ENCODE data around the gene VAV2.

Gene VAV2

DNA sequence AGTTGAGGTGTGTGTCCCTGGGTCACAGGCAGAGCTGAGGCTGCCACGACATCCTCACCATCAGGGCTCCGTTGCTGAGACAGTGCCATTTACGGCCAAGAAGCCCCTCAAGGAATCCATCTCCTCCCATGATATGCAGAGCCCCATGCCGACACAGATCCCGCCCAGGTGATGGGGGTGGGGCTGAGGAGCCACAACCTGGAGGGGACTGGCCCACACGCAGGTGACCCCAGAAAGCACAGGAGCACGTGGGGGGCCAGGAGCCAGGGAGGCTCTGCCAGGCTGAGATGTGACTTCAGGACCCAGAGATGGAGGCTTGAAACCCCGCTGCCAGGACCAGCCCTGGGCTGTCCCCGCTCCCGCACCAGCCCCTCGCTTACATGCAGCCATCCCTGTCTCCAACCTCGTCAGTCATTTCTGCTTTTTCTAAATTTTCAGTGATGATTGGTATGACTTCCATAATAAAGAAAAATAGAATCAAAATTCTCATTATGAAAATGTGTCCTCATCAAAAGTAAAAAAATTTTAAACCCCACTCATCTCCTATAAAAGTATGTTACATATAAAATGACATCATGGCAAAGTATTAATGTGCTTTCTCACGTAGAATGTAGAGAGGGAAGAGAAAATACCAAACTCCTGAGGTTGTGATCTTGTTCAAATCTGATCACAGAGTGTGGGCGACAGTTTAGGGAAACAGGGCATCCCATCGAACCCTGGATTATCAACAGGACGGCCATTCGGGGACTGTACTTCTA lies 155.9 kb downstream of the VAV2 start:
- H3K4me3 ChIP-seq (replicated peaks; ENCODE audit: low read depth, low read length), result no peak overlapping the region
- TF ChIP-seq, protein P1, sequence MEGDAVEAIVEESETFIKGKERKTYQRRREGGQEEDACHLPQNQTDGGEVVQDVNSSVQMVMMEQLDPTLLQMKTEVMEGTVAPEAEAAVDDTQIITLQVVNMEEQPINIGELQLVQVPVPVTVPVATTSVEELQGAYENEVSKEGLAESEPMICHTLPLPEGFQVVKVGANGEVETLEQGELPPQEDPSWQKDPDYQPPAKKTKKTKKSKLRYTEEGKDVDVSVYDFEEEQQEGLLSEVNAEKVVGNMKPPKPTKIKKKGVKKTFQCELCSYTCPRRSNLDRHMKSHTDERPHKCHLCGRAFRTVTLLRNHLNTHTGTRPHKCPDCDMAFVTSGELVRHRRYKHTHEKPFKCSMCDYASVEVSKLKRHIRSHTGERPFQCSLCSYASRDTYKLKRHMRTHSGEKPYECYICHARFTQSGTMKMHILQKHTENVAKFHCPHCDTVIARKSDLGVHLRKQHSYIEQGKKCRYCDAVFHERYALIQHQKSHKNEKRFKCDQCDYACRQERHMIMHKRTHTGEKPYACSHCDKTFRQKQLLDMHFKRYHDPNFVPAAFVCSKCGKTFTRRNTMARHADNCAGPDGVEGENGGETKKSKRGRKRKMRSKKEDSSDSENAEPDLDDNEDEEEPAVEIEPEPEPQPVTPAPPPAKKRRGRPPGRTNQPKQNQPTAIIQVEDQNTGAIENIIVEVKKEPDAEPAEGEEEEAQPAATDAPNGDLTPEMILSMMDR (IDR thresholded peaks at IDR 0.05; ENCODE audit: low read depth, low read length, missing control alignments), result no peak
- no peak for DNase-seq (ENCODE audit: extremely low read depth, low read depth)

GRCh38 chr9:133835262-133835901 lies 156.7 kb downstream of the VAV2 start:
- H3K4me3 ChIP-seq (replicated peaks; ENCODE audit: low read depth, low read length), result no peak overlapping the region
- TF ChIP-seq, protein P1 (IDR thresholded peaks at IDR 0.05; ENCODE audit: low read depth, low read length, missing control alignments), result no peak
- no peak for DNase-seq (ENCODE audit: extremely low read depth, low read depth)

DNA sequence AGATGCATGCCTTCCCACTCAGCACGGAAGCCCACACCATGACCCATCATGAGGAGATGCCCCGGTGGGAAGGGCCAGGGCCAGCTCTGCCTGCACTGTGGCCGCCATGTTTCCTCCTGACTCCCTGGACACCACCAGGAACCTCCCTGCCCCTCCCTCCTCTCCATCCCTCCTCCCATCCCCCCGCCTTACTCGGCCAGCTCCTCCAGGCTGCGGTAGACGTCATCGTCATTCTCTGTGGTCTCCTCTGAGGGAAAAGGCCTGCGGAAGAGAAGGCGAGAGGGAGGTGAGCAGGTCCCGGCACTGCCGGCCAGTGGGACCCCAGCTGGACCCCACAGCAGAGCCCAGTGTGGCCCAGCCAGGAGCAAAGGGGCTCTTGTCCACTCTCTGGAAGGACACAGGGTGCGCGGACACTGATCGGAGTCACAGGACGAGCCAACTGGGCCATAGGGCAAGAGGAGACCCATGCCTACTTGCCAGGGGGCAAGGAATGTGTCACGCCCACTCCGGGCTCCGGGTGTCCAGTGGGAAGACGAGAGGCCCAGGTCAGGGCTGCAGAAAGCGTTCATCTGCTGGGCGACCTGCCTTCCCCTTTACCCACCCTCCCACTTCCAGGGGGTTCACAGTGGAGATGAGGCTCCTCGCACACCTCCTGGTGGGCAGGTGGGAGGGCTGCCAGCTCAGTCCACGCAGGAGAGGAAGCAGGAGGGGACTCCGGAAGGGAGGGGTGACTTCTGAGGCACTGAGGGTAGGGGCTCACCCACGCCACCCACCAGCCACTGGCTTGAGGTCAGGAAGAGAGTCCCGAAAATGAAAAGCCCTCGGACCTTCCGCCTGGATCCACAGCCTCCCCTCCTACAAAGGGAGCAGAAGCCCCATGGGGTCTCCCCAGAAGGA lies 157.8 kb downstream of the VAV2 start:
- no peak for DNase-seq (ENCODE audit: extremely low read depth, low read depth)
- TF ChIP-seq, protein P1 (IDR thresholded peaks at IDR 0.05; ENCODE audit: low read depth, low read length, missing control alignments), result no peak
- H3K4me3 ChIP-seq (replicated peaks; ENCODE audit: low read depth, low read length), result no peak overlapping the region

- no peak overlapping the region for H3K4me3 ChIP-seq (replicated peaks; ENCODE audit: low read depth, low read length)
Measured at GRCh38 chr9:133833388-133834025, 158.6 kb downstream of the VAV2 start.

GRCh38 chr9:133832877-133833276 lies 159.2 kb downstream of the VAV2 start:
- H3K4me3 ChIP-seq (replicated peaks; ENCODE audit: low read depth, low read length), result no peak overlapping the region
- no peak for DNase-seq (ENCODE audit: extremely low read depth, low read depth)
- TF ChIP-seq, protein P1 (IDR thresholded peaks at IDR 0.05; ENCODE audit: low read depth, low read length, missing control alignments), result no peak

More at GRCh38 chr9:133833388-133834025, 158.6 kb downstream of the VAV2 start:
- no peak for DNase-seq (ENCODE audit: extremely low read depth, low read depth)
- TF ChIP-seq, protein P1 (IDR thresholded peaks at IDR 0.05; ENCODE audit: low read depth, low read length, missing control alignments), result no peak

DNA sequence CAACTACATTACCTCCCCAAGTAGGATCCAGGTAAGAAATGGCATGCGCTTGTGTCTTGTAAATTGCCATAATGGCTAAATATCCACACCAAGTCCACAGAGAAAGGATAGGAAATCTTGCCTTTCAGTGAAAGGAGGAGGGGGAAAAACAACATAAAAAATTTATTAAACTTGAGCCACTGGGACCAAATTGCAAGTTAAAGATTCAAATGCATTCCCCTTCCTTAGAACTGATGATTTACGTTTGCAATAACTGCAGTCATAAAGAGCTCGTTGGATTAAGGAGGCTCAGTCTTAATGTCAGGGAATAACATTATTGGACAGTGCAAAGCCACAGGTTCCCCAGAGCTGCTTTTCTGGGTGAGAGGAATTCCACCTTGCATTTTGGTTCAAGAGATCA lies 161.4 kb downstream of the VAV2 start:
- no peak overlapping the region for H3K4me3 ChIP-seq (replicated peaks; ENCODE audit: low read depth, low read length)
- no peak for DNase-seq (ENCODE audit: extremely low read depth, low read depth)
- TF ChIP-seq, protein P1 (IDR thresholded peaks at IDR 0.05; ENCODE audit: low read depth, low read length, missing control alignments), result no peak
